Activated CD8-positive, alpha-beta T cell treated with anti-CD3 and anti-CD28 coated beads for 36 hours (primary cell): Measurements from ENCODE around the gene SLC25A14. TPM values are rescaled to one million over a fixed set of nuclear protein-coding genes. Genes with fewer than 3 reads are reported as not detected.
"Not testable (repeated sequence)": the region's sequence is repeated elsewhere in the genome, so short reads cannot be mapped to it uniquely, and the experiment has no call there.

Experiments
- ATAC-seq: fragments of 200-7000 bp; cut with Tn5 transposase; one replicate; pipeline ENCODE4 v1.10.0; 2021; ENCODE audit warnings: mild to moderate bottlenecking, moderate library complexity
- CTCF ChIA-PET: fragments of 350-600 bp; sonication (Branson Sonifier 250); formaldehyde crosslinking; loops from one replicate; lab custom pipeline; 2021; ENCODE audit warnings: antibody characterized with exemption; lab: Charles Lee
- POLR2A ChIA-PET: fragments of 350-600 bp; sonication (Branson Sonifier 250); formaldehyde crosslinking; loops from one replicate; lab custom pipeline; 2021; ENCODE audit warnings: antibody characterized with exemption; lab: Charles Lee
- DNase-seq: peaks from one replicate; pipeline ENCODE4 v3.0.0-alpha.2; 2020
- H3K27ac Mint-ChIP-seq: one replicate; pipeline ENCODE4 v1.8.0; 2021; ENCODE audit warnings: mild to moderate bottlenecking, mixed read lengths
- H3K27me3 Mint-ChIP-seq: one replicate; pipeline ENCODE4 v1.8.0; 2021; ENCODE audit warnings: mixed read lengths
- H3K36me3 Mint-ChIP-seq: one replicate; pipeline ENCODE4 v1.8.0; 2021; ENCODE audit warnings: low read depth, mixed read lengths
- H3K4me1 Mint-ChIP-seq: one replicate; pipeline ENCODE4 v1.8.0; 2021; ENCODE audit warnings: low read depth, mixed read lengths
- H3K4me3 Mint-ChIP-seq: one replicate; pipeline ENCODE4 v1.8.0; 2021; ENCODE audit warnings: mild to moderate bottlenecking, moderate library complexity, mixed read lengths
- H3K9me3 Mint-ChIP-seq: one replicate; pipeline ENCODE4 v1.8.0; 2021; ENCODE audit warnings: mixed read lengths
- CTCF ChIP-seq: fragments of 200-600 bp; IDR thresholded peaks from one replicate; pipeline ENCODE4 v1.8.0; 2022; ENCODE audit warnings: antibody characterized with exemption, mild to moderate bottlenecking
- intact Hi-C: fragments of 100-400 bp; cut with micrococcal nuclease; formaldehyde crosslinking; loops from one replicate; pipeline ENCODE4 v1.10.0; 2022
- total RNA-seq, 2 experiments: library from RNA; stranded (reverse); gene quantifications; one replicate each; pipeline ENCODE4 v1.2.3, GENCODE V29; 2021

SLC25A14 gene
- total RNA-seq, 2 experiments from 2014 or later = 6.7 to 8.6 TPM

- no peaks in the 10 kb centered on the region for H3K36me3 Mint-ChIP-seq
- CTCF ChIA-PET = no interaction called here
- TF ChIP-seq CTCF = no peak
Observed at GRCh38 chrX:130321550-130321949, 18.2 kb upstream of the SLC25A14 start.

GRCh38 chrX:130330146-130330545, 9.6 kb upstream of the SLC25A14 start:
- peaks cover 4% of the 10 kb centered on the region for H3K27me3 Mint-ChIP-seq
- POLR2A ChIA-PET = no interaction called here

More at GRCh38 chrX:130321550-130321949, 18.2 kb upstream of the SLC25A14 start:
- peaks cover 2% of the 10 kb centered on the region for H3K4me1 Mint-ChIP-seq
- ATAC-seq = no peak
- peaks cover 7% of the 10 kb centered on the region for H3K9me3 Mint-ChIP-seq
- POLR2A ChIA-PET = no interaction called here
- H3K27me3 Mint-ChIP-seq = peaks cover 6% of the 10 kb centered on the region
- no peak overlapping the region for H3K4me3 Mint-ChIP-seq
- no peak for DNase-seq
- intact Hi-C loops = no loop called here
- H3K27ac Mint-ChIP-seq = no peak overlapping the region

GRCh38 chrX:130330706-130331105, 9.0 kb upstream of the SLC25A14 start:
- Mint-ChIP-seq H3K27ac (no peak overlapping the region), H3K4me3 (no peak overlapping the region), H3K27me3 (peaks cover 4% of the 10 kb centered on the region), H3K36me3 (no peaks in the 10 kb centered on the region), H3K4me1 (no peaks in the 10 kb centered on the region), H3K9me3 (no peaks in the 10 kb centered on the region)
- ATAC-seq = peak; percentile 64
- CTCF ChIA-PET = interaction anchor here (1.0 to 1.2 kb wide), 4 partner anchors 12 to 209 kb away, joined by 3 to 4 read pairs (median 4); no protein-coding TSS in a partner anchor
- intact Hi-C loops = loop anchor here (5.0 kb wide), 1 partner anchor 587 kb away; no protein-coding TSS in a partner anchor
- POLR2A ChIA-PET = no interaction called here
- DNase-seq = peak; percentile 55
- peak; percentile 48 for TF ChIP-seq CTCF

More at GRCh38 chrX:130330146-130330545, 9.6 kb upstream of the SLC25A14 start:
- Mint-ChIP-seq H3K4me1 (no peaks in the 10 kb centered on the region), H3K36me3 (no peaks in the 10 kb centered on the region), H3K27ac (no peak overlapping the region), H3K9me3 (no peaks in the 10 kb centered on the region), H3K4me3 (no peak overlapping the region)
- no peak for ATAC-seq
- CTCF ChIA-PET = interaction anchor here (0.6 to 1.2 kb wide), 3 partner anchors 13 to 24 kb away, joined by 3 to 4 read pairs (median 3); no protein-coding TSS in a partner anchor
- DNase-seq = no peak
- TF ChIP-seq CTCF = no peak
- intact Hi-C loops = loop anchor here (5.0 kb wide), 1 partner anchor 587 kb away; no protein-coding TSS in a partner anchor

- DNase-seq = no peak
Observed at GRCh38 chrX:130336531-130336930, 3.2 kb upstream of the SLC25A14 start.

GRCh38 chrX:130338869-130339268, 850 bp upstream of the SLC25A14 start:
- H3K27me3 Mint-ChIP-seq, H3K9me3 Mint-ChIP-seq, H3K36me3 Mint-ChIP-seq, DNase-seq, CTCF ChIA-PET, ATAC-seq, intact Hi-C loops: not testable (repeated sequence)
- Mint-ChIP-seq H3K4me3 (peak overlapping the region; percentile 88), H3K4me1 (peaks cover 23% of the 10 kb centered on the region), H3K27ac (peak overlapping the region; percentile 88)
- POLR2A ChIA-PET = interaction anchor here (1.3 to 1.4 kb wide), 3 partner anchors 14 to 151 kb away, joined by 3 to 6 read pairs (median 3); partner anchors contain the start of gene ZNF280C

More at GRCh38 chrX:130336531-130336930, 3.2 kb upstream of the SLC25A14 start:
- no peaks in the 10 kb centered on the region for H3K27me3 Mint-ChIP-seq
- CTCF ChIA-PET = no interaction called here
- intact Hi-C loops = no loop called here
- no peak for TF ChIP-seq CTCF
- no peak overlapping the region for H3K27ac Mint-ChIP-seq
- POLR2A ChIA-PET = no interaction called here
- no peak for ATAC-seq
- H3K9me3 Mint-ChIP-seq = no peaks in the 10 kb centered on the region
- H3K4me1 Mint-ChIP-seq = peaks cover 11% of the 10 kb centered on the region
- H3K36me3 Mint-ChIP-seq = no peaks in the 10 kb centered on the region
- H3K4me3 Mint-ChIP-seq = no peak overlapping the region
